ENCODE results near the gene GBX2. TPM values are rescaled to one million over a fixed set of nuclear protein-coding genes. Genes with fewer than 3 reads are reported as not detected.
"Not testable (repeated sequence)": the region's sequence is repeated elsewhere in the genome, so short reads cannot be mapped to it uniquely, and the experiment has no call there.

Gene GBX2
- total RNA-seq, 1 donor from 2014 or later: not detected

DNA sequence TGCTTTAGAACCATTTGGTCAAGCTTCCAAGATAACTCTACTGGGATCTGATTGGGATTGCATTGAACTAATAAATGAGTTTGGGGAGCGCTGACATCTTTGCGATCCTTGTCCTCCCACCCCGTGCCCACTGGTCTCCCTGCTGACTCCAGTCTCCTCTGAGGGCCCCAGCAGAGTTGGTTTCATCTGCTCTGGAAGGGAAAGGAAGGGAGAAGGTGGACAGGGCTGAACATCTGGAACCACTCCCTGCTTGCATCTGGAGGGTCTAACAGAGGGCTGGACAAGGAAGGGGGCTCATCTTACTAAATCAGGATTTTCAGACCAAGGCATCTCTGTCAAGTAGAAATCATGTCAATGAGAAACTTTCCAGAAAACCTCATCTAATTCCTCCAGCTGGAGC, 12.8 kb downstream of the GBX2 start:
- FAIRE-seq (no peak), DNase-seq (ENCODE audit: low read depth) (no peak)
- TF ChIP-seq, protein P1, sequence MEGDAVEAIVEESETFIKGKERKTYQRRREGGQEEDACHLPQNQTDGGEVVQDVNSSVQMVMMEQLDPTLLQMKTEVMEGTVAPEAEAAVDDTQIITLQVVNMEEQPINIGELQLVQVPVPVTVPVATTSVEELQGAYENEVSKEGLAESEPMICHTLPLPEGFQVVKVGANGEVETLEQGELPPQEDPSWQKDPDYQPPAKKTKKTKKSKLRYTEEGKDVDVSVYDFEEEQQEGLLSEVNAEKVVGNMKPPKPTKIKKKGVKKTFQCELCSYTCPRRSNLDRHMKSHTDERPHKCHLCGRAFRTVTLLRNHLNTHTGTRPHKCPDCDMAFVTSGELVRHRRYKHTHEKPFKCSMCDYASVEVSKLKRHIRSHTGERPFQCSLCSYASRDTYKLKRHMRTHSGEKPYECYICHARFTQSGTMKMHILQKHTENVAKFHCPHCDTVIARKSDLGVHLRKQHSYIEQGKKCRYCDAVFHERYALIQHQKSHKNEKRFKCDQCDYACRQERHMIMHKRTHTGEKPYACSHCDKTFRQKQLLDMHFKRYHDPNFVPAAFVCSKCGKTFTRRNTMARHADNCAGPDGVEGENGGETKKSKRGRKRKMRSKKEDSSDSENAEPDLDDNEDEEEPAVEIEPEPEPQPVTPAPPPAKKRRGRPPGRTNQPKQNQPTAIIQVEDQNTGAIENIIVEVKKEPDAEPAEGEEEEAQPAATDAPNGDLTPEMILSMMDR (IDR thresholded peaks at IDR 0.05; ENCODE audit: insufficient read depth, low read length, severe bottlenecking): no peak
- H3K36me3 ChIP-seq (ENCODE audit: control insufficient read depth, insufficient read depth, low read length): no peaks in the 10 kb centered on the region
- H3K27me3 ChIP-seq (ENCODE audit: control insufficient read depth, insufficient read depth, low read length): peaks cover 16% of the 10 kb centered on the region
- no peak overlapping the region for H3K4me3 ChIP-seq (ENCODE audit: low read depth, low read length)

DNA sequence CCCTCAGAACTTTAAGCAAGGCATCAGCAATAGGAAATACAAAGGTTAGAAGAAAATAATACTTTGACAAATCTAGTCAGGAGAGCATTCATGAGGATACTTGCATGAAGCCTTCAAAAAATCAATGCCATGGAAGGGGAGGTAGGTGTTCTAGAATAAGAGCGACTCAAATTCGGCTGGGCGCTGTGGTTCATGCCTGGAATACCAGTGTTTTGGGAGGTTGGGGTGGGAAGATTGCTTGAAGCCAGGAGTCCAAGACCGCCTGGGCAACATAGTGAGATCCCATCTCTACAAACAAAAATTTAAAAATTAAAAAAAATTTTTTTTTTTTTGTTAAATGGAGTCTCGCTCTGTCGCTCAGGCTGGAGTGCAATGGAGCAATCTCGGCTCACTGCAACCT, 21.8 kb downstream of the GBX2 start:
- no peak for FAIRE-seq
- DNase-seq (ENCODE audit: low read depth): no peak
- H3K27me3 ChIP-seq (ENCODE audit: control insufficient read depth, insufficient read depth, low read length): peaks cover 2% of the 10 kb centered on the region
- no peaks in the 10 kb centered on the region for H3K36me3 ChIP-seq (ENCODE audit: control insufficient read depth, insufficient read depth, low read length)
- no peak overlapping the region for H3K4me3 ChIP-seq (ENCODE audit: low read depth, low read length)
- TF ChIP-seq, protein P1 (IDR thresholded peaks at IDR 0.05; ENCODE audit: insufficient read depth, low read length, severe bottlenecking): no peak

DNA sequence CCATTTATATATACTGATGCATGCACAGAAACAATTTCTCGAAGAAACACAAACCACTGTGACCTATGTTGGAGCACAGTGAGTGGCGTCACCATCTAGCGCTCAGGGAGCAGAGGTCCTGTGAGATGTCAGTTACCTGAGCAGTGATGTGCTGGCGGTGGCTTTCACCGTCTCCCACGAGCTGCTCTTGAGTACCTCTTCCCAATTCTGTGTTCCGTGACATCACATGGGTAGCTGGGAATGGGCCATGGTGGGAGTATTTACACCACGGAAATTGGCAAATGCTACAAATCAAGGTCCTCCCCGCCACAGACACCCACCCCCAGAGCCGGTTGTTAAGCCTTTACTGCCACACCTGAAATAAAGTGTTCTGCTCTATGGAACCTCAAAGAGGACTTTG, 24.4 kb downstream of the GBX2 start:
- FAIRE-seq: no peak
- peaks cover 2% of the 10 kb centered on the region for H3K27me3 ChIP-seq (ENCODE audit: control insufficient read depth, insufficient read depth, low read length)
- no peak overlapping the region for H3K4me3 ChIP-seq (ENCODE audit: low read depth, low read length)
- TF ChIP-seq, protein P1 (IDR thresholded peaks at IDR 0.05; ENCODE audit: insufficient read depth, low read length, severe bottlenecking): no peak
- no peak for DNase-seq (ENCODE audit: low read depth)
- no peaks in the 10 kb centered on the region for H3K36me3 ChIP-seq (ENCODE audit: control insufficient read depth, insufficient read depth, low read length)

DNA sequence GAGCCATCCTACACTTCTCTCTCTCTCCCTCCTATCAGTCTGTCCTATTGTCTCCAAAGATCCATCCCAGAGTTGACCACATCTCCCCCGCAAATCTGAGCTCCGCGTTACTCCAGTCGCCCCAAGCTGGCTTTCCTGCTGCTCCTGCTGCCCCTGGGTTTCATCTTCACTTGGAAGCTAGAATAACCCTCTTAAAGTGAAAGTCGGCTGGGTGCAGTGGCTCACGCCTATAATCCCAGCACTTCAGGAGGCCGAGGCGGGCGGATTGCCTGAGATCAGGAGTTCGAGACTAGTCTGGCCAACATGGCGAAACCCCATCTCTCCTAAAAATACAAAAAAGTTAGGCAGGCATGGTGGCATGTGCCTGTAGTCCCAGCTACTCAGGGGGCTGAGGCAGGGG, 26.6 kb downstream of the GBX2 start:
- H3K36me3 ChIP-seq (ENCODE audit: control insufficient read depth, insufficient read depth, low read length); DNase-seq (ENCODE audit: low read depth); H3K4me3 ChIP-seq (ENCODE audit: low read depth, low read length); FAIRE-seq; H3K27me3 ChIP-seq (ENCODE audit: control insufficient read depth, insufficient read depth, low read length): not testable (repeated sequence)

DNA sequence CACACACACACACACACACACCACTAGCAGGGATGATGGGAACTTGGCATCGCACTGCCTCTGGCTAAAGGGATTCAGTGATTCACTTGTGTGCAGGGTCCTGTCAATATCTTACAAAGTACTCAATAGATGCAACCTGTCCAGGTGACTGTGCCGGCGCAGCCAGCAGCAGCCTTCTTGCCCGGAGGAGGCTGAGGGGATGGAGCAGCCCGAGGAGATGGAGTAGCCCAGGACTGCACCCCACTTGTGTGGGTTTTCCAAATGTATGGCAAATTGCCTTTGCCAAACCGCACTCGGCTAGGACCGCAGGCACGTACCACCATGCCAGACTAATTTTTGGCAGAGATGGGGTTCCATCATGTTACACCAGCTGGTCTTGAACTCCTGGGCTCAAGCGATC, 31.1 kb downstream of the GBX2 start:
- H3K27me3 ChIP-seq (ENCODE audit: control insufficient read depth, insufficient read depth, low read length): no peaks in the 10 kb centered on the region

DNA sequence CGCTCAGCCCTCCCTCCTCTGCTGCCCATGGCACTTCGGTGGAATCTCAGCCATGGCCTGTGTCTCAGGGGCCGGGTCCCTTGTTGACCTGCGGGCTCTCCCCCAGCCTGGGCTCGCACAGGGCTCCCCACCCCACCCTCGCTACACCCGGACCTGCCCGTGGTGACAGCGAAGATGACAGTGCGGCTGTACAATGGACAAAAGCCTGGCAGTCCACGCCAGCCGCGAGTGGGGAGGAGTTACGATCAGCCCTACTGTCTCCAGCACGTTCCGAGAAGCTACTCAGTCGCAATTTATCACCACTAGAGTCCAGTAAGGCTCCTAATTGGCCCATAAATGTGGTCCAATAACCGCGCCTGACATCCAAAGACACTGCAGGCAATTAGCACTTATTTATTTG, 31.6 kb downstream of the GBX2 start:
- Histone ChIP-seq H3K27me3 (ENCODE audit: control insufficient read depth, insufficient read depth, low read length) (no peaks in the 10 kb centered on the region), H3K36me3 (ENCODE audit: control insufficient read depth, insufficient read depth, low read length) (no peaks in the 10 kb centered on the region), H3K4me3 (ENCODE audit: low read depth, low read length) (no peak overlapping the region)
- FAIRE-seq (no peak), DNase-seq (ENCODE audit: low read depth) (no peak)
- TF ChIP-seq, protein P1 (IDR thresholded peaks at IDR 0.05; ENCODE audit: insufficient read depth, low read length, severe bottlenecking): no peak

More for the DNA sequence above, 31.1 kb downstream of the GBX2 start:
- TF ChIP-seq, protein P1 (IDR thresholded peaks at IDR 0.05; ENCODE audit: insufficient read depth, low read length, severe bottlenecking): no peak
- DNase-seq (ENCODE audit: low read depth) (no peak), FAIRE-seq (no peak)
- Histone ChIP-seq H3K36me3 (ENCODE audit: control insufficient read depth, insufficient read depth, low read length) (no peaks in the 10 kb centered on the region), H3K4me3 (ENCODE audit: low read depth, low read length) (no peak overlapping the region)

Data from bronchial epithelial cell (primary cell).